Vagina (tissue), 2 donors: ENCODE data around the gene TMEM54. TPM values are rescaled to one million over a fixed set of nuclear protein-coding genes. Genes with fewer than 3 reads are reported as not detected.

ENCODE experiments used
- DNase-seq, 2 donors: peaks; one replicate each; pipeline ENCODE4 v3.0.0-alpha.2; 2017; ENCODE audit errors: extremely low spot score in 2 of 2
- H3K27ac ChIP-seq: fragments of 200-600 bp; sonication (generic); one replicate; pipeline ENCODE4 v1.5.1; 2019
- H3K27me3 ChIP-seq: fragments of 200-600 bp; sonication (generic); one replicate; pipeline ENCODE4 v1.5.1; 2019
- H3K36me3 ChIP-seq, 2 donors: fragments of 200-600 bp; sonication (generic); one replicate each; pipeline ENCODE4 v1.5.1; 2017 to 2019
- H3K4me1 ChIP-seq: fragments of 200-600 bp; sonication (generic); one replicate; pipeline ENCODE4 v1.5.1; 2019
- H3K4me3 ChIP-seq, 2 donors: fragments of 200-600 bp; sonication (generic); 1 replicate in 1 of 2; 2 replicates in 1 of 2; pipeline ENCODE4 v1.5.1; 2016 to 2019
- H3K9me3 ChIP-seq: fragments of 200-600 bp; sonication (generic); one replicate; pipeline ENCODE4 v1.5.1; 2019
- CTCF ChIP-seq, 3 experiments: fragments of 450-650 bp in 2 of 3; fragments of 200-600 bp in 1 of 3; sonication (generic) in 1 of 3; IDR thresholded peaks; one replicate each; pipeline ENCODE4 v1.5.1; 2017 to 2019; ENCODE audit warnings: antibody characterized with exemption in 3 of 3, mild to moderate bottlenecking in 2 of 3, moderate library complexity in 2 of 3
- POLR2A ChIP-seq, 2 donors: fragments of 450-650 bp; IDR thresholded peaks; one replicate each; pipeline ENCODE4 v1.6.1; 2017; ENCODE audit warnings: antibody characterized with exemption in 2 of 2, mild to moderate bottlenecking in 2 of 2, moderate library complexity in 2 of 2
- POLR2AphosphoS5 ChIP-seq, 2 donors: sonication (generic); formaldehyde crosslinking; IDR thresholded peaks; one replicate each; pipeline ENCODE4 v1.9.0; 2017; ENCODE audit warnings: antibody characterized with exemption in 2 of 2, mild to moderate bottlenecking in 2 of 2, low read depth in 1 of 2; ENCODE audit not compliant: insufficient read depth in 1 of 2
- intact Hi-C: fragments of 100-400 bp; cut with DNase I; formaldehyde crosslinking; loops from one replicate; pipeline ENCODE4 v1.15.1; 2023
- total RNA-seq: library from RNA; depleted of rRNA; stranded (reverse); fragments of >200 nt; gene quantifications from one replicate; pipeline ENCODE4 v1.2.3, GENCODE V29; 2016

The TMEM54 gene
- total RNA-seq, 1 donor from 2014 or later: 36.1 TPM

- peaks cover 19% of the 10 kb centered on the region for H3K4me1 ChIP-seq
- intact Hi-C loops: no loop called here
- H3K4me3 ChIP-seq: no peak overlapping the region
- no peak for DNase-seq
- no peaks in the 10 kb centered on the region for H3K27me3 ChIP-seq
- no peak for TF ChIP-seq POLR2A (IDR thresholded peaks at IDR 0.05)
- TF ChIP-seq POLR2AphosphoS5 (IDR thresholded peaks at IDR 0.05; ENCODE audit: insufficient read depth in 1 of 2, low read depth in 1 of 2): no peak
- TF ChIP-seq CTCF (IDR thresholded peaks at IDR 0.05): no peak
- H3K36me3 ChIP-seq: no peaks in the 10 kb centered on the region
- H3K9me3 ChIP-seq: no peaks in the 10 kb centered on the region
- no peak overlapping the region for H3K27ac ChIP-seq
Observed at GRCh38 chr1:32903991-32904785, 3.0 kb upstream of the TMEM54 start.

- Histone ChIP-seq H3K4me3 (no peak overlapping the region), H3K27ac (no peak overlapping the region), H3K4me1 (peaks cover 19% of the 10 kb centered on the region), H3K36me3 (no peaks in the 10 kb centered on the region), H3K9me3 (no peaks in the 10 kb centered on the region), H3K27me3 (no peaks in the 10 kb centered on the region)
- DNase-seq: no peak
- intact Hi-C loops: no loop called here
- no peak for TF ChIP-seq CTCF (IDR thresholded peaks at IDR 0.05)
Observed at GRCh38 chr1:32902535-32902920, 1.3 kb upstream of the TMEM54 start.

- intact Hi-C loops: no loop called here
- no peak for DNase-seq
- Histone ChIP-seq H3K4me1 (peaks cover 19% of the 10 kb centered on the region), H3K4me3 (peak overlapping the region; percentile 73 to 89), H3K36me3 (no peaks in the 10 kb centered on the region), H3K27ac (peak overlapping the region; percentile 83), H3K27me3 (no peaks in the 10 kb centered on the region), H3K9me3 (no peaks in the 10 kb centered on the region)
- TF ChIP-seq POLR2A (IDR thresholded peaks at IDR 0.05) (no peak), POLR2AphosphoS5 (IDR thresholded peaks at IDR 0.05; ENCODE audit: insufficient read depth in 1 of 2, low read depth in 1 of 2) (no peak), CTCF (IDR thresholded peaks at IDR 0.05) (no peak)
Observed at GRCh38 chr1:32901823-32902534, 790 bp upstream of the TMEM54 start.

- Histone ChIP-seq H3K36me3 (no peaks in the 10 kb centered on the region), H3K27me3 (no peaks in the 10 kb centered on the region), H3K9me3 (no peaks in the 10 kb centered on the region), H3K4me1 (peaks cover 19% of the 10 kb centered on the region), H3K4me3 (peak overlapping the region; percentile 73 to 89), H3K27ac (peak overlapping the region; percentile 85)
- intact Hi-C loops: no loop called here
- TF ChIP-seq POLR2AphosphoS5 (IDR thresholded peaks at IDR 0.05; ENCODE audit: insufficient read depth in 1 of 2, low read depth in 1 of 2) (peak in 1 of 2 donors; percentile 13), POLR2A (IDR thresholded peaks at IDR 0.05) (no peak), CTCF (IDR thresholded peaks at IDR 0.05) (no peak)
- DNase-seq: no peak
Observed at GRCh38 chr1:32900371-32900955, 726 bp downstream of the TMEM54 start.
